Measurements from ENCODE around the gene SEC14L5. TPM values are rescaled to one million over a fixed set of nuclear protein-coding genes. Genes with fewer than 3 reads are reported as not detected.
"Not testable (repeated sequence)": the region's sequence is repeated elsewhere in the genome, so short reads cannot be mapped to it uniquely, and the experiment has no call there.

SEC14L5 gene
- total RNA-seq, 2 experiments from 2014 or later, result 0.20 TPM; not detected in 1

DNA sequence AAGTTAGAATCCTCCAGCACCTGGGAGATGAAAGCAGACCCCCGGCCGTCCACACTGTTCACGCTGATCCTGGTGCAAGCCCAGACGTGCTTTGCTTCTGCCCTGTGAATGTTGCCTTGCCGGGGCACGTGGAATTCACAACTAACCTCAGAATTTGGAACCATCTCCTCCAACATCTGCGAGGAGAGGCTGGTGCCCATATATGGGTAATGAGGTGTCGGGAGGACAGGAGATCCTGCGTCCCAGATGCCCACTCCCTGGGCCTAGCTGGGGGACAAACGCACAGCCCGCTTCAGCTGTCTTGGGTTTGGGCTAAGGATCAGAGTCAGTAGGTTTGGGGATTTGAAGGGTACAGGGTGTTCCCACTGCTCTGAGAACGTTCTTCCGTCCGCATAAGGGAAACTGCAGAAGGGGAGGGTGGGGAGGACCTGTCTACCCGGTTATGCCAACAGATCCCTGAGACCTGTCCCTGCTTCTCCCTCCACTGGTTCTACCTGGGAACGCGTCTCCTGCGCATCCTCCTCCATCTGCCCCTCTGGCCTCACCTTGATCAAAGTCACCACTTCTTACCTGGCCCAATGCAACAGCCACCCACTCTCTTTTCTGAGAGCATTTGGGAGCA is 35.3 kb upstream of the SEC14L5 start:
- peaks cover 7% of the 10 kb centered on the region for H3K9me3 Mint-ChIP-seq
- ATAC-seq (ENCODE audit: low read depth), result no peak
- POLR2A ChIA-PET, result no interaction called here

GRCh38 chr16:4923853-4924252 is 34.3 kb upstream of the SEC14L5 start:
- no peak for ATAC-seq (ENCODE audit: low read depth)
- Mint-ChIP-seq H3K9me3 (peaks cover 7% of the 10 kb centered on the region), H3K4me1 (no peaks in the 10 kb centered on the region), H3K27ac (no peak overlapping the region), H3K27me3 (peaks cover 4% of the 10 kb centered on the region), H3K4me3 (no peak overlapping the region), H3K36me3 (no peaks in the 10 kb centered on the region)
- DNase-seq, result no peak
- POLR2A ChIA-PET, result no interaction called here

More for the DNA sequence above, 35.3 kb upstream of the SEC14L5 start:
- no peaks in the 10 kb centered on the region for H3K4me1 Mint-ChIP-seq
- H3K4me3 Mint-ChIP-seq, result no peak overlapping the region
- H3K27me3 Mint-ChIP-seq, result peaks cover 4% of the 10 kb centered on the region
- H3K36me3 Mint-ChIP-seq, result no peaks in the 10 kb centered on the region
- H3K27ac Mint-ChIP-seq, result no peak overlapping the region
- DNase-seq, result no peak

DNA sequence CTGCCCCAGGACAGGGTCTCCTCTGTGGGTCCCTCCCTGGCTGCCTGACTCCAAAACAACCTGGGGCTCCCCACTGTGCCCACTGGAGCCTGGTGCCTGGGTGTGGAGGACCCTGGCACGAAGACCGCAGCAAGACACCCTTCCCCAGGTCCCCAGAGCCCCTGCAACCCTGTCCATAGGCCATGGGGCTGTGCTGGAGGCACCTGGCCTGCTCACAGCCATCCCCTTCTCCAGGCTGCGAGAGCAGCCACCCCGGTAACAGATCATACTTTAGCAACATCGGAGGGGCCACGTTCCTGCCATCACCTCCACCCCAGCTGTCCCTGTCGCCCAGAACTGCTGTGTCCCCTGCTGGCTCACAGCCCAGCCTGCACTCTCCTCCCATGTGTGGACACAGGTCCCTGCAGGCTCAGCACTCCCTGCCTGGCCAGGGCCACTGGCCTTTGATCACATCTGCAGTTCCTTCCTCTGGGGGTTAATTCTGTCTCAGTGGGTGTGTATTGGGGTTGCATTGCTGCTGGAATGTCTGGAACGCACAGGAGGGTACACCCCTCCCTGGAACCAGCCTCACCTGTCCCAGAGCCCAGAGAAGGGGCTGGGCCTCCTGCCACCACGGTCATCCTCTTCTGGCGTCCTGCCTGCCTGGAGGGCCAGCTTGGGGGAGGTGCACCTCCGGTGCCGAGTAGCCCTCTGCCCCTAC is 33.4 kb upstream of the SEC14L5 start:
- Mint-ChIP-seq H3K9me3 (peaks cover 7% of the 10 kb centered on the region), H3K36me3 (no peaks in the 10 kb centered on the region), H3K4me3 (no peak overlapping the region), H3K27ac (no peak overlapping the region), H3K27me3 (peaks cover 4% of the 10 kb centered on the region), H3K4me1 (no peaks in the 10 kb centered on the region)
- ATAC-seq (ENCODE audit: low read depth) (no peak), DNase-seq (no peak)
- POLR2A ChIA-PET, result no interaction called here

GRCh38 chr16:4925293-4925607 is 32.9 kb upstream of the SEC14L5 start:
- Mint-ChIP-seq H3K9me3 (peaks cover 7% of the 10 kb centered on the region), H3K27me3 (peaks cover 4% of the 10 kb centered on the region), H3K36me3 (no peaks in the 10 kb centered on the region), H3K4me3 (no peak overlapping the region), H3K4me1 (no peaks in the 10 kb centered on the region), H3K27ac (no peak overlapping the region)
- POLR2A ChIA-PET, result no interaction called here
- no peak for DNase-seq
- no peak for ATAC-seq (ENCODE audit: low read depth)

GRCh38 chr16:4925791-4926190 is 32.3 kb upstream of the SEC14L5 start:
- no peak overlapping the region for H3K4me3 Mint-ChIP-seq
- ATAC-seq (ENCODE audit: low read depth), result no peak
- DNase-seq, result no peak
- no peak overlapping the region for H3K27ac Mint-ChIP-seq
- no peaks in the 10 kb centered on the region for H3K36me3 Mint-ChIP-seq
- H3K9me3 Mint-ChIP-seq, result peaks cover 7% of the 10 kb centered on the region
- POLR2A ChIA-PET, result no interaction called here
- no peaks in the 10 kb centered on the region for H3K4me1 Mint-ChIP-seq
- peaks cover 5% of the 10 kb centered on the region for H3K27me3 Mint-ChIP-seq

DNA sequence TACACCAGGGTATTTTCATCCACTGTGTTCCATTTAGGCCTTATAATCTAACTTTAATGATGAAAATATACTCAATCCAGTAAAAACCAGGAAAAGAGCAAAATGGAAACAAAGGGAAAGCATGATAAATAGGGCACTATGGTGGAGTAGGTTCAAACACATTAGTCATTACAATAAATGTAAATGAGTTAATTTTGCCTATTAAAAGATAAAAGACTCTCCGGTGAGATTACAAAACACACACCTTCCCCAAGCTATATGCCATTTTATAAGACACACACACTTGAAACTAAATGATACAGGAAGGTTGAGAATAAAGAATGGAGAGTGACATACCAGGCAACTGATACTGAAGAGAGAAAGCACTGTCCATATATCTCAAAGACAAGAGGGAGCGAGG is 31.2 kb upstream of the SEC14L5 start:
- Mint-ChIP-seq H3K36me3 (no peaks in the 10 kb centered on the region), H3K4me3 (no peak overlapping the region), H3K27ac (no peak overlapping the region), H3K27me3 (peaks cover 7% of the 10 kb centered on the region), H3K4me1 (no peaks in the 10 kb centered on the region), H3K9me3 (peaks cover 7% of the 10 kb centered on the region)
- ATAC-seq (ENCODE audit: low read depth), result no peak
- DNase-seq, result no peak
- POLR2A ChIA-PET, result no interaction called here

- POLR2A ChIA-PET, result no interaction called here
- Mint-ChIP-seq H3K9me3 (peaks cover 7% of the 10 kb centered on the region), H3K27me3 (peaks cover 7% of the 10 kb centered on the region), H3K4me3 (no peak overlapping the region), H3K4me1 (no peaks in the 10 kb centered on the region), H3K27ac (no peak overlapping the region), H3K36me3 (no peaks in the 10 kb centered on the region)
- DNase-seq, result no peak
- no peak for ATAC-seq (ENCODE audit: low read depth)
These were observed 30.5 kb upstream of the SEC14L5 start for GRCh38 chr16:4927661-4928060.

DNA sequence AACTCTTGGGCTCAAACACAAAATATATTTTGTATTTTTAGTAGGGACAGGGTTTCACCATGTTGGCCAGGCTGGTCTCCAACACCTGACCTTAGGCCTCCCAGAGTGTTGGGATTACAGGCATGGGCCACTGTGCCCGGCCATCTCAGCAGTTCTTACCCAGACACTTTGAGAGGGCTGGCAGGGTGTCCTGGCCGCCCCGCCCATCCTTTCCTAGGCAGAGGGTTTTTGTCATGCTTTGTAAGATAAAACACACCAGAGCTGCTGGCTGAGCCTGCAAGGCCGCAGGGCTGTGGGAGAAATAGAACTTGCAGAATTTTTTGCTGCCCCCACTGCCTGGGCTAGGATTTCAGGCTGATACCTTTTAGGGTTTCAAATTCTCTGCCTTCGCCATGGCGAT is 29.9 kb upstream of the SEC14L5 start:
- ATAC-seq (ENCODE audit: low read depth), result no peak
- H3K9me3 Mint-ChIP-seq, result peaks cover 7% of the 10 kb centered on the region
- no peaks in the 10 kb centered on the region for H3K36me3 Mint-ChIP-seq
- DNase-seq, result no peak
- peaks cover 7% of the 10 kb centered on the region for H3K27me3 Mint-ChIP-seq
- H3K4me1 Mint-ChIP-seq, result no peaks in the 10 kb centered on the region
- no peak overlapping the region for H3K4me3 Mint-ChIP-seq
- no peak overlapping the region for H3K27ac Mint-ChIP-seq
- POLR2A ChIA-PET, result no interaction called here

DNA sequence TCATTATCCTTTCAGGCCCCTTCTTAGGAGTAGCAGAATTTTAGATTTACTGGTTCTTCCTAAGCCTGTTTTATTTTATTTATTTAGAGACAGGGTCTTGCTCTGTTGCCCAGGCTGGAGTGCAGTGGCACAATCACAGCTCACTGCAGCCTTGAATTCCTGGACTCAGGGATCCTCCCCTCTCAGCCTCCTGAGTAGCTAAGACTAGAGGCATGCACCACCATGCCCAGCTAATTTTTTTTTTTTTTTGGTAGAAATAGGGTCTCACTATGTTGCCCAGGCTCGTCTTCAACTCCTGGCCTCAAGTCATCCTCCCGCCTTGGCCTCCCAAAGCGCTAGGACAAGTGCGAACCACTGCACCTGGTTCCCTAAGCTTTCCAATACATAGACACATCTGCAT is 28.5 kb upstream of the SEC14L5 start:
- ATAC-seq (ENCODE audit: low read depth); H3K4me1 Mint-ChIP-seq; H3K4me3 Mint-ChIP-seq; H3K36me3 Mint-ChIP-seq; DNase-seq; H3K27ac Mint-ChIP-seq; POLR2A ChIA-PET; H3K9me3 Mint-ChIP-seq; H3K27me3 Mint-ChIP-seq: not testable (repeated sequence)

GRCh38 chr16:4931381-4931780 is 26.7 kb upstream of the SEC14L5 start:
- Mint-ChIP-seq H3K27ac (no peak overlapping the region), H3K9me3 (peaks cover 6% of the 10 kb centered on the region), H3K27me3 (peaks cover 10% of the 10 kb centered on the region), H3K36me3 (no peaks in the 10 kb centered on the region), H3K4me1 (no peaks in the 10 kb centered on the region), H3K4me3 (no peak overlapping the region)
- ATAC-seq (ENCODE audit: low read depth) (no peak), DNase-seq (no peak)
- POLR2A ChIA-PET, result no interaction called here

- Mint-ChIP-seq H3K27me3 (peaks cover 25% of the 10 kb centered on the region), H3K9me3 (no peaks in the 10 kb centered on the region), H3K4me3 (no peak overlapping the region), H3K36me3 (no peaks in the 10 kb centered on the region), H3K27ac (no peak overlapping the region), H3K4me1 (peaks cover 3% of the 10 kb centered on the region)
- POLR2A ChIA-PET, result no interaction called here
- ATAC-seq (ENCODE audit: low read depth), result no peak
- no peak for DNase-seq
These were observed 24.7 kb upstream of the SEC14L5 start for GRCh38 chr16:4933433-4933832.

GRCh38 chr16:4933871-4934395 is 24.2 kb upstream of the SEC14L5 start:
- peaks cover 29% of the 10 kb centered on the region for H3K27me3 Mint-ChIP-seq
- H3K36me3 Mint-ChIP-seq, result no peaks in the 10 kb centered on the region
- H3K4me3 Mint-ChIP-seq, result no peak overlapping the region
- POLR2A ChIA-PET, result no interaction called here
- no peak overlapping the region for H3K27ac Mint-ChIP-seq
- H3K4me1 Mint-ChIP-seq, result peaks cover 3% of the 10 kb centered on the region
- no peaks in the 10 kb centered on the region for H3K9me3 Mint-ChIP-seq
- ATAC-seq (ENCODE audit: low read depth), result no peak
- DNase-seq, result no peak

GRCh38 chr16:4934591-4934990 is 23.5 kb upstream of the SEC14L5 start:
- no peaks in the 10 kb centered on the region for H3K36me3 Mint-ChIP-seq
- H3K9me3 Mint-ChIP-seq, result no peaks in the 10 kb centered on the region
- H3K4me3 Mint-ChIP-seq, result no peak overlapping the region
- peaks cover 3% of the 10 kb centered on the region for H3K4me1 Mint-ChIP-seq
- no peak overlapping the region for H3K27ac Mint-ChIP-seq
- no peak for DNase-seq
- peaks cover 32% of the 10 kb centered on the region for H3K27me3 Mint-ChIP-seq
- POLR2A ChIA-PET, result no interaction called here
- ATAC-seq (ENCODE audit: low read depth), result no peak

- POLR2A ChIA-PET, result no interaction called here
- H3K9me3 Mint-ChIP-seq, result no peaks in the 10 kb centered on the region
- ATAC-seq (ENCODE audit: low read depth), result no peak
- H3K4me3 Mint-ChIP-seq, result no peak overlapping the region
- no peak for DNase-seq
- peaks cover 38% of the 10 kb centered on the region for H3K27me3 Mint-ChIP-seq
- H3K27ac Mint-ChIP-seq, result no peak overlapping the region
- H3K36me3 Mint-ChIP-seq, result no peaks in the 10 kb centered on the region
- peaks cover 3% of the 10 kb centered on the region for H3K4me1 Mint-ChIP-seq
These were observed 22.8 kb upstream of the SEC14L5 start for GRCh38 chr16:4935241-4935855.
